Neural cell (in vitro differentiated cells): ENCODE measurements around the gene PALD1.

Source experiments
- CTCF ChIP-seq: fragments of 450-650 bp; IDR thresholded peaks from 2 replicates; pipeline ENCODE4 v1.5.1; 2014; ENCODE audit warnings: antibody characterized with exemption, mild to moderate bottlenecking, moderate library complexity; ENCODE audit not compliant: poor library complexity, severe bottlenecking
- EZH2 ChIP-seq: fragments of 200-600, 300-800 bp; shearing (Covaris generic), sonication (generic); IDR thresholded peaks from 2 replicates; pipeline ENCODE4 v1.6.1; 2014; ENCODE audit warnings: antibody characterized with exemption, low read length, borderline replicate concordance, mild to moderate bottlenecking; ENCODE audit not compliant: insufficient read depth, poor library complexity, severe bottlenecking
- POLR2AphosphoS5 ChIP-seq: IDR thresholded peaks from 2 replicates; pipeline ENCODE4 v1.6.1; 2012
- REST ChIP-seq: IDR thresholded peaks from 2 replicates; pipeline ENCODE4 v1.6.1; 2012; ENCODE audit warnings: borderline replicate concordance
- SMC3 ChIP-seq: fragments of 450-650 bp; conservative IDR thresholded peaks from 2 replicates; pipeline ENCODE4 v1.6.1; 2014; ENCODE audit warnings: antibody characterized with exemption, mild to moderate bottlenecking, moderate library complexity; ENCODE audit not compliant: poor library complexity
- TAF1 ChIP-seq: IDR thresholded peaks from 2 replicates; pipeline ENCODE4 v1.6.1; 2012; ENCODE audit warnings: low read depth

DNA sequence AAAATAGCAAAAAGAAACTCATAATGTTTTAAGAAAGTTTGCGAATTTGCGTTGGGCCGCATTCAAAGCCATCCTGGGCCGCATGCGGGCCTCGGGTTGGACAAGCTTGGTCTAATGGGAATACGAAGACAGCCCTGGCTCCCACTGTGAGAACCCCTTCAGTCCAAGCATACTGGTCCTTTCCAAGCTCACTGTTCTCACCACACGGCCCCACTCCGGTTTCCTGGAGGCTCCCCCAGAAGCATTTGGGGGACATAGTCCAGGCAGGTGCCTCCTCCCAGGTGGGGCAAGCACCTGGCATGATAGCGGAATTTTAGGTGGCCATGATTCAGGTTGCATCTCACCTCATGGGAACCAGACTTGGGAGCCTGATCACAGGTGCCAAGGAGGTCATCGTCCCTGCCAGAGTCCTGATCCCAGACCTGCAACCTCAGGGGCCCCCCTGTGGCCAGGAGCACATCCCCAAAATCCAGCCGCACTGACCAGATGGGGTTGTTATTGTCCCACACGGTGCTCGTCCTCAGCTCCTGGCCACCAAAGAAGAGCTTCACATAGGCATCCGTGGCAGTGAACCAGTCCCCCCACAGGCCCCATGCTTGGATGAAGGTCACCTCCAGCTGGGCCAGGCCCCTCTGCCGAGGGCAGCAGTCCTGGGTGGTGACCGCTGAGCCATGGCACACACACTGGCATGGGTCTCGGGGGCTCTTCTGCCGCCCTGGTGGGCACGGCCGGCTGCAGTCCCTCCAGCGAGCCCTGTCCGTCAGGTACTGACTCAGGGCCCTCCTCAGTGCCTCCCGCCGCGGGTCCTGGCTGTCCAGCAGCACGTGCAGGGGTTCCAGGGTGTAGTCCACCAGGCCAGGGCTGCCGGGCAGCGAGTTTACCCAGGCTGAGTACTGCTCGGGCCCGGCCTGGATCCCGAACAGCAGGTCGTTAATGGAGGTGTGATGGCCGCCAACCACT, 119.6 kb downstream of the PALD1 start:
- no peak for TF ChIP-seq CTCF
- no peak for TF ChIP-seq POLR2AphosphoS5
- no peak for TF ChIP-seq EZH2
- TF ChIP-seq REST = no peak
- TF ChIP-seq SMC3 = no peak
- TF ChIP-seq TAF1 = no peak
